Nephron (organoid): Measurements from ENCODE around the gene DNAI1.

Experiments
- H3K27ac Mint-ChIP-seq, 3 experiments: 2 replicates each; pipeline ENCODE4 v1.8.0; 2020; ENCODE audit warnings: mixed read lengths in 3 of 3, mild to moderate bottlenecking in 2 of 3, moderate library complexity in 1 of 3
- H3K27me3 Mint-ChIP-seq: 2 replicates; pipeline ENCODE4 v1.8.0; 2021; ENCODE audit warnings: low read depth, mild to moderate bottlenecking, moderate library complexity, mixed read lengths
- H3K36me3 Mint-ChIP-seq: 2 replicates; pipeline ENCODE4 v1.8.0; 2020; ENCODE audit warnings: low read depth, mixed read lengths
- H3K4me1 Mint-ChIP-seq: 2 replicates; pipeline ENCODE4 v1.8.0; 2020; ENCODE audit warnings: mixed read lengths
- H3K4me3 Mint-ChIP-seq, 3 experiments: 2 replicates each; pipeline ENCODE4 v1.8.0; 2020; ENCODE audit warnings: mild to moderate bottlenecking in 3 of 3, mixed read lengths in 3 of 3, moderate library complexity in 2 of 3
- H3K9me3 Mint-ChIP-seq: 2 replicates; pipeline ENCODE4 v1.8.0; 2020; ENCODE audit warnings: mixed read lengths
- TF ChIP-seq, protein P1 (sequence below), 3 experiments: fragments of 200-600 bp; sonication (generic); IDR thresholded peaks; one replicate each; pipeline ENCODE4 v1.5.0; 2021; ENCODE audit warnings: antibody characterized with exemption in 3 of 3; ENCODE audit not compliant: unreplicated experiment in 3 of 3

DNAI1 gene

DNA sequence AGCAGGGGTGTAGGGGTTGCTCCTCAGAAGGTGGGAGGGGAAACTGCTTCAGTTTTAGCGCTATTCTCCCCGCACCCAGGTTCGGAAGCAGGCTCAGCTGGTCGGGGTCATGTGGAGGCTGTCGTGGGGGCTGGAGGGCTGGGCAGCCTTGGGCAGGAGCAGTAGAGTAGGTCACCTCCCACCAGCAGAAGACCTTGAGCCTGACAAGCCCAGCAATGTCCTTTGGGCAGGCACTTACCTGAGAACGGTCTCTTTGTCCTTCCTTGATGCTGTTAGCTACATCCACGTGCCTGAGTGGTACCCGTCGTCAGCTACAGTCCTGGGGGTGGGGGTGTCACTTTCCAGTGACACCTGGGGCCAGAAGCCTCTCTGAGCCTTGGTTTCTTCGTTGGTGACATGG is 43.9 kb downstream of the DNAI1 start:
- Mint-ChIP-seq H3K27ac (no peak overlapping the region), H3K4me1 (no peaks in the 10 kb centered on the region), H3K27me3 (peaks cover 36% of the 10 kb centered on the region), H3K9me3 (no peaks in the 10 kb centered on the region), H3K4me3 (no peak overlapping the region), H3K36me3 (no peaks in the 10 kb centered on the region)
- TF ChIP-seq, protein P1, sequence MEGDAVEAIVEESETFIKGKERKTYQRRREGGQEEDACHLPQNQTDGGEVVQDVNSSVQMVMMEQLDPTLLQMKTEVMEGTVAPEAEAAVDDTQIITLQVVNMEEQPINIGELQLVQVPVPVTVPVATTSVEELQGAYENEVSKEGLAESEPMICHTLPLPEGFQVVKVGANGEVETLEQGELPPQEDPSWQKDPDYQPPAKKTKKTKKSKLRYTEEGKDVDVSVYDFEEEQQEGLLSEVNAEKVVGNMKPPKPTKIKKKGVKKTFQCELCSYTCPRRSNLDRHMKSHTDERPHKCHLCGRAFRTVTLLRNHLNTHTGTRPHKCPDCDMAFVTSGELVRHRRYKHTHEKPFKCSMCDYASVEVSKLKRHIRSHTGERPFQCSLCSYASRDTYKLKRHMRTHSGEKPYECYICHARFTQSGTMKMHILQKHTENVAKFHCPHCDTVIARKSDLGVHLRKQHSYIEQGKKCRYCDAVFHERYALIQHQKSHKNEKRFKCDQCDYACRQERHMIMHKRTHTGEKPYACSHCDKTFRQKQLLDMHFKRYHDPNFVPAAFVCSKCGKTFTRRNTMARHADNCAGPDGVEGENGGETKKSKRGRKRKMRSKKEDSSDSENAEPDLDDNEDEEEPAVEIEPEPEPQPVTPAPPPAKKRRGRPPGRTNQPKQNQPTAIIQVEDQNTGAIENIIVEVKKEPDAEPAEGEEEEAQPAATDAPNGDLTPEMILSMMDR (IDR thresholded peaks at IDR 0.05; ENCODE audit: unreplicated experiment in 3 of 3) = no peak

- no peak overlapping the region for H3K27ac Mint-ChIP-seq
- H3K9me3 Mint-ChIP-seq = no peaks in the 10 kb centered on the region
- no peaks in the 10 kb centered on the region for H3K4me1 Mint-ChIP-seq
- no peaks in the 10 kb centered on the region for H3K36me3 Mint-ChIP-seq
- peaks cover 32% of the 10 kb centered on the region for H3K27me3 Mint-ChIP-seq
- TF ChIP-seq, protein P1 (IDR thresholded peaks at IDR 0.05; ENCODE audit: unreplicated experiment in 3 of 3) = no peak
- H3K4me3 Mint-ChIP-seq = no peak overlapping the region
Measured at GRCh38 chr9:34502891-34503290, 44.3 kb downstream of the DNAI1 start.

GRCh38 chr9:34503406-34503805 is 44.8 kb downstream of the DNAI1 start:
- H3K4me1 Mint-ChIP-seq = no peaks in the 10 kb centered on the region
- H3K27ac Mint-ChIP-seq = no peak overlapping the region
- H3K9me3 Mint-ChIP-seq = no peaks in the 10 kb centered on the region
- peaks cover 32% of the 10 kb centered on the region for H3K27me3 Mint-ChIP-seq
- TF ChIP-seq, protein P1 (IDR thresholded peaks at IDR 0.05; ENCODE audit: unreplicated experiment in 3 of 3) = no peak
- no peak overlapping the region for H3K4me3 Mint-ChIP-seq
- H3K36me3 Mint-ChIP-seq = no peaks in the 10 kb centered on the region

DNA sequence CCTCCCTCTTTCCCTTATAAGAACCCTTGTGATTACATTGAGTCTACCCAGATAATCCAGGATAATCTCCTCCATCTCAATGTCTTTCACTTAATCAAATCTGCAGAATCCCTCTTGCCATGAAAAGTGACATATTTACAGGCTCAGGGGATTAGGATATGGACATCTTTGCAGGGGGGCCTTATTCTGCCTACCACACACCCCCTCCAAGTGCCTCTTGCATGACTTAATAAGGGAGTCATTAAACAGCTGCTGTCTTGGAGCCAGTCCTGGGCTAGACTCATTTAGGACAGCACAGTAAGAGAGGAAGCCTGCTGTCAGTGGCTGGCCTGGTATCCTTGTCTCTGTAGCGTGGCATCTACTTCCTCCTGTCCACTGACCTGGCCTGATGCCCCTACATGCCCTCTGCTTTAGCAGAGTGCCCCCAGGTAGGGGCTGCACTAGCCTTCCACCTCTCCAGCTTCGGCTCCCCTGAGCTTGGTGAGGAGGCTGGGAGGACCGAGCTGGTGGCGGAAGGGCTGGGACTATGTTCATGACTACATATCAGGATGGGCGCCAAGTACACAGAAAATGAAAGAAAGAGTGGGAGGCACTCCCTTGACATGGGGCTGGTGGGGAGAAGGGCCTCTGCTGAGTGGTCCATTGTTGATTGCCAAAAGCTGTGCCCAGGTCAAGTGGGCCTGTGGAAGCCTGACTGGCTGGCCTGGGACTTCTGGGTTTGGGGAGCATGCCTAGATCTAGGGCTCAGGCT is 46.9 kb downstream of the DNAI1 start:
- Mint-ChIP-seq H3K4me3 (no peak overlapping the region), H3K4me1 (peaks cover 13% of the 10 kb centered on the region), H3K36me3 (no peaks in the 10 kb centered on the region), H3K27me3 (peaks cover 30% of the 10 kb centered on the region), H3K27ac (no peak overlapping the region), H3K9me3 (no peaks in the 10 kb centered on the region)
- TF ChIP-seq, protein P1 (IDR thresholded peaks at IDR 0.05; ENCODE audit: unreplicated experiment in 3 of 3) = no peak

GRCh38 chr9:34506623-34507022 is 48.0 kb downstream of the DNAI1 start:
- no peak overlapping the region for H3K4me3 Mint-ChIP-seq
- H3K27ac Mint-ChIP-seq = no peak overlapping the region
- no peaks in the 10 kb centered on the region for H3K36me3 Mint-ChIP-seq
- peaks cover 29% of the 10 kb centered on the region for H3K27me3 Mint-ChIP-seq
- no peaks in the 10 kb centered on the region for H3K9me3 Mint-ChIP-seq
- H3K4me1 Mint-ChIP-seq = peaks cover 22% of the 10 kb centered on the region
- TF ChIP-seq, protein P1 (IDR thresholded peaks at IDR 0.05; ENCODE audit: unreplicated experiment in 3 of 3) = no peak

DNA sequence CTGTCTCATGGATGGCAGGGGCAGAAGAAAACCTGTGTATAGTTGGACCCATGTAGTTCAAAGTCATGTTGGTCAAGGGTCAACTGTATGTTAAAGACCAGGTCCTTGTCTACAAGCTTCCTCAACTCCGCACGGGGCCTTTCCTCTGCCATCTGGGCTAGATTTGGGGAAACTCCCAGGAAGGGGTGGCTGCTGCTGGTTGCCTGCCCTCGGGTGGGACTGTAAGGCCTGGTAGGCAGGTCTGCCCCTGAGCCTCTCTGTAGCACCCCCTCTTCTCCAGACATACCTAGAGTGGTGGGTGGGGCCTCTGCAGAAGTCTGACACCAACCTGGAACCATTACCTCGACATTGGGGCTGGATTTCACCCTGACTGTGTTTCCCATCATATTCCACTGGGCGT is 49.0 kb downstream of the DNAI1 start:
- Mint-ChIP-seq H3K27me3 (peaks cover 30% of the 10 kb centered on the region), H3K4me1 (peaks cover 25% of the 10 kb centered on the region), H3K9me3 (no peaks in the 10 kb centered on the region), H3K27ac (no peak overlapping the region), H3K36me3 (no peaks in the 10 kb centered on the region), H3K4me3 (no peak overlapping the region)
- TF ChIP-seq, protein P1 (IDR thresholded peaks at IDR 0.05; ENCODE audit: unreplicated experiment in 3 of 3) = no peak
